HPDE6-E6E7 (cell line): ENCODE results near the gene CDC45.

Experiments used
- DNase-seq: peaks from one replicate; pipeline ENCODE4 v3.0.0; 2011; ENCODE audit warnings: missing footprints; ENCODE audit errors: extremely low spot score

The CDC45 gene

DNA sequence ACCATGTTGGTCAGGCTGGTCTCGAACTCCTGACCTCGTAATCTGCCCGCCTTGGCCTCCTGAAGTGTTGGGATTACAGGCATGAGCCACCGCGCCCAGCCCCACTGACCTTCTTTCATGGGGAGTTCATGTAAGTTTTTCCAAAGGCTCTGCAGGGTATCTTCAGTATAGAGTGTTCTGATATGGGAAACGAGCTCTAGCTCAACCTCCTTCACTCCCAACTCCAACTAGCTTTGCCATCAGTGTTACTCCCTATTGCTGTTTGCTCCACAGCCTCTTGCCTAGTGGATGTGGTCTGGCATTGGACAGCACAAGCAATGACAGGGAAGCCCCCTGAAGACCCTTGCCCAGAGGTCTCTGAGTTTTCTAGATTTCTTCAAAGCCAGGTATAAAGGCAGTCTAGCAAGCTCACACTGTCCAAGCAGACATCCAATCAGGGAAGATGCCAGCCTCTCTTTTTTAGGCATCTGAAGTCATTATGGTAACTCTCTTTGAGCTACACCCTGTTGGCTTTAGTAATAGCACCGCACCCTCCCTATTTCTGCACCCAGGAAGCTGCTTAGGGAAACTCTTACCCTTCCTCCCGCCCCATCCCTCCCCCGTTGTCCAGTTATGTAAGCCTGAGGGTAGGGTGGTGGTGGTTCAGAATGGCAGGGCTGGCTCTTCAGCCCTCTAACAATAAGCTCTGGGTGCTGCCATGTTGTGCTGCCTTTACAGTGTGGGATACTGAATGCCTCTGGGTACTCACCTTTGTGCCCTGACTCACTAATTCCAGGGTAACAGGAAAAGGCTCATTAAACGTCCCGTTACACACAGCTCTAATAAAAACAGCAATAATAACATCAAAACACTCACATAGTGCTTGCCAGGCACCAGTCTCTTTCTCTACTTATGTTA lies 85.9 kb downstream of the CDC45 start:
- no peak for DNase-seq

DNA sequence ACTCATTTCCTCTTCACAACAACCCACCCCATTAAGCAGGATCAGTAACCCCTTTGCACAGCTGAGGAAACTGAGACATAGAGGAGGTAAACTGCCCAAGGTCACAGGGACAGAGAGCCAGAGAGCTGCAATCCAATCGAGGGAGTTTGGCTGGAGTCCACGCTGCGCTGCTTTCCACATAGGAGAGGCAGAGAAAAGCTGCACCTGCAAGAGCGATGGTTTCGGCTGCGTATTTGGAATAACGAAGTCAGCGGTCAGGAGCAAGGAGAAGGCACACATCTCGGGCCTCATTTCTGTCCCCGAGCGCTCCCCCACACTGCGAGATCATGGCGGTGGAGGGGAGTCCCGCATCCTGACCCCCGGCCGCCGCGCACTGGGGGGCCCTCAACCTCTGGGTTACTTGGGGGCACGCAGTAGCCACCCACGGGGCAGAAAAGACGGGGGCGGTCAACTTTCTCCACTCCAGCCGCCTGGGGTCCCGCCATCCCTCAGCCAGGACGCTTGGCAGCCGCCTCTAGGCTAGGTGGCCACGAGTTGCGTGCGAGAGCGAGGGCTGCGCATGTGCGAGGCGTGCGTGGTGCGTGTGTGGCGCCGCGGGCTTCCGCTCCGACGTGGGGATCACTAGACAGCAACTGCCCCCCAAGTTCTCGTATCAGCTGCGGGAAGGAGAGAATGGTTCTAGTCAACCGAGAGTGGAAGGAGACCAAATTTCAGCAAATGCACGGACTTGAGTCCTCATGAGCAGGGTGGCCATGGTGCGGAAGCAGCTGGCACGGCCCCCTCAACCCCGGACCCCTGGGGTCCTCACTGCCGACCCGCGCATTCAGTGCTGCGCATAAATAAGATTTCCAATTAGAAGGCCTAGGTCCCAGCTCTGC lies 86.8 kb downstream of the CDC45 start:
- DNase-seq = no peak

DNA sequence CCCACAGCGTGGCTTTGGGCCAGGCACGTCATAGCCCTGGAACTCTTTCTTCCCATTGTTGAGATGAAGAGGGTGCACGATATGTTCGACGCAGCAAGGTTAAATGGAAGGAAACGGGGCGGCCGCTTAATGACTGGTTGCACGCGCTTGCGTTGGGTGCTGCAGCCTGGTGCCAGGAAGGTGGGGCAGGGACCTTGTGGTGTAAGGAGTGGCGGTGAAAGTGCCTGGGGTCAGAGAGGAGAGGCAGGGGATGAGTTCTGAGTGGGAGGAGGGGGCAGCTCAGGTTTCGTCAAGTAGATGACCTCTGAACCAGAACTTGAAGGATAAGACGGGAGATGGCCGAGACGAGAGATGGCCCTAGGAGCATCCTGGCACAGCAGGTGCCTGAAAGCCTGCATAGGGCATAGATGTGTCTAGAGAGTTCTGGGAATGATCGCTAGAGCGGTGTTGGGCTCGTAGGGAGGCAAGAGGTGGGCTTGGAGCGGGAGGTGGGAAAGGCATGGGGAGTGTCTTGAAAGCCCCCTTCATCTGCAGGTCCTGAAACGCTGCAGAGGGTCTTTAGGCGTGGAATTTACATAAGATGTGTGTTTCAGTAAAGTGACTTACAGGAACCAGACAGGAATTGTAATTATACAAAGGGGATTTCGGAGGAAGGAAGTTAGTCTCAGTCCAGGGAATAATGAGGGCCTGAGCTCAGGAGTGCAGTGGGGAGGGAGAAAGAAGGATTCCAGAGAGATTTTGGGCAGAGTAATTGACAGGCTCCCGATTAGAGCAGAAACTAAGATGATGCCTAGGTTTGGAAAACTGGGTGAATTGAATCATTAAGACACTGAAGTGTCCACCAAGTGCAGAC lies 87.7 kb downstream of the CDC45 start:
- no peak for DNase-seq

DNA sequence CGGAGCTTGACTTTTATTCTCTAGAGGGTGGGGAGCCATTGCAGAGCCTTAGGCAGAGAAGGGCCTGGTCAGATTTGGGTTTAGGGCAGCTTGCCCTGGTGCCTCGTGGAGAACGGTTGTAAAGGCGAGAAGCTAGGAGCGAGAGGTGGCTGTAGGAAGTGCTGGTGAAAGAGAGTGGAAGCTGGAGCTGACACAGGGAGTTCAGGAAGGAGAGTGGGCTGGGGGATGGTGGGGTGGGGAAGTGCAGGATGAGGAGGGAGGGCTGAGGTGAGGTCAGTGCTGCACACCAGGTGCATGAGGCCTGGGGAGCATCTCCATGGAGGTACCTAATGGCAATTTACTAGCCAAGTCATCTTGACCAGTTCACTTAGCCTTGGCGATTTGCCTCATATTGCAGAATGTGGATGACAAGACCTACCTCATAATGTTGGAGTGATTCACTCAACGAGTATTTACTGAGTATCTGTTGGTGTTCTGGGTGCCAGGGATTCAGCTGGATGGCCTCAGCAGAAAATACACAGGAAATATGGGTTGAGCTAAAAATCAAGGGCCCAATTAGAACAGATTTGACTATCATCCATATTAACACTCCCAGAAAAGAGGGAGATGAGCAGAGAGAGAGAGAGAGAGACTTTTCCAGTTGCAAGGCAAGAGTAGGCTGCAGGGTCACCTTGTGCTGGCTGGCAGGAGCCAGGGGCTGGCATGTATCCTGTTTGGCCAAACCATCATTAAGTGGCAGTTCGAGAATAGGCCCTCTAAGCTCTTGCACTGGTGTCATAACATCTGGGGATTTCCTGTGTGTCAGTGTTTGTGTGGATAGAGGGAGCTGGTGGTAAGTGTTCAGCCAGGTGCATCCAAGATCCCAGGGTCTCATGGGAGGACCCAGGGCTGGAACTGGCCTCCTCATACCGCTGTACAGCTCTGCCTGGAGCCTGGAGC lies 88.9 kb downstream of the CDC45 start:
- DNase-seq = peak; percentile 31

GRCh38 chr22:19569276-19569640 lies 89.5 kb downstream of the CDC45 start:
- no peak for DNase-seq

- no peak for DNase-seq
Measured at GRCh38 chr22:19569976-19570375, 90.3 kb downstream of the CDC45 start.
